Transverse colon (tissue), 4 donors: ENCODE measurements around the gene ZNF23. TPM values are rescaled to one million over a fixed set of nuclear protein-coding genes. Genes with fewer than 3 reads are reported as not detected.

Experiments
- DNase-seq: peaks from one replicate; pipeline ENCODE4 v3.0.0-alpha.2; 2019
- H3K27ac ChIP-seq, 4 donors: fragments of 200-600 bp; sonication (generic); 2 replicates each; pipeline ENCODE4 v1.5.1; 2016 to 2018; ENCODE audit warnings: inconsistent platforms in 4 of 4
- H3K27me3 ChIP-seq: fragments of 200-600 bp; sonication (generic); 2 replicates; pipeline ENCODE4 v1.5.1; 2017; ENCODE audit warnings: inconsistent platforms
- H3K36me3 ChIP-seq, 4 donors: fragments of 200-600 bp; sonication (generic); 2 replicates each; pipeline ENCODE4 v1.5.1; 2017 to 2019; ENCODE audit warnings: inconsistent platforms in 4 of 4
- H3K4me1 ChIP-seq, 4 donors: fragments of 200-600 bp; sonication (generic); 2 replicates each; pipeline ENCODE4 v1.5.1; 2017 to 2020; ENCODE audit warnings: inconsistent platforms in 4 of 4
- H3K4me3 ChIP-seq, 4 donors: fragments of 200-600 bp; sonication (generic); 1 replicate in 1 of 4; 2 replicates in 3 of 4; pipeline versions ENCODE4 v1.5.1 to v1.6.1; 2017 to 2019; ENCODE audit warnings: inconsistent platforms in 4 of 4
- H3K9me3 ChIP-seq, 2 donors: fragments of 200-600 bp; sonication (generic); 2 replicates each; pipeline ENCODE4 v1.5.1; 2017 to 2019; ENCODE audit warnings: inconsistent platforms in 2 of 2
- EP300 ChIP-seq: sonication (generic); formaldehyde crosslinking; IDR thresholded peaks from one replicate; pipeline ENCODE4 v1.6.1; 2017; ENCODE audit warnings: antibody characterized with exemption, low read depth
- POLR2A ChIP-seq: fragments of 450-650 bp; IDR thresholded peaks from one replicate; pipeline ENCODE4 v1.6.1; 2016; ENCODE audit warnings: antibody characterized with exemption, mild to moderate bottlenecking, moderate library complexity
- POLR2AphosphoS5 ChIP-seq, 3 donors: sonication (generic); formaldehyde crosslinking; IDR thresholded peaks; one replicate each; pipeline ENCODE4 v1.6.1; 2016; ENCODE audit warnings: antibody characterized with exemption in 3 of 3
- WGBS, 2 donors: methylation state at CpG; one replicate each; pipeline ENCODE4 v1.1.5; 2018; ENCODE audit warnings: low coverage in 1 of 2; 5-methylcytosine and 5-hydroxymethylcytosine counted together
- in situ Hi-C, 4 donors: fragments of 200-750 bp; cut with MboI; loops; one replicate each; pipeline versions ENCODE4 v1.15.0 to v1.15.1; 2017; ENCODE audit warnings: low sequenced_read_pairs in 3 of 4, low pct_ligation_motif_present in 1 of 4, low pct_unique_long_range_greater_than_20kb in 1 of 4
- intact Hi-C: fragments of 100-400 bp; cut with DNase I; formaldehyde crosslinking; loops from one replicate; pipeline ENCODE4 v1.15.1; 2023; ENCODE audit warnings: low total_unique reads
- total RNA-seq, 4 donors: library from RNA; depleted of rRNA; stranded (reverse); fragments of >200 nt; gene quantifications; one replicate each; pipeline ENCODE4 v1.1.0, GENCODE V29; 2016
- TF ChIP-seq, protein P1 (sequence below), 5 experiments: fragments of 200-600 bp in 3 of 5; fragments of 450-650 bp in 2 of 5; sonication (generic) in 3 of 5; IDR thresholded peaks; 1 replicate in 2 of 5; 2 replicates in 3 of 5; pipeline ENCODE4 v1.5.1; 2016 to 2017; ENCODE audit warnings: antibody characterized with exemption in 5 of 5, inconsistent platforms in 3 of 5, mild to moderate bottlenecking in 2 of 5, moderate library complexity in 1 of 5

ZNF23 gene
- total RNA-seq, 4 donors from 2014 or later: 5.0 to 12.2 (median 7.0) TPM

DNA sequence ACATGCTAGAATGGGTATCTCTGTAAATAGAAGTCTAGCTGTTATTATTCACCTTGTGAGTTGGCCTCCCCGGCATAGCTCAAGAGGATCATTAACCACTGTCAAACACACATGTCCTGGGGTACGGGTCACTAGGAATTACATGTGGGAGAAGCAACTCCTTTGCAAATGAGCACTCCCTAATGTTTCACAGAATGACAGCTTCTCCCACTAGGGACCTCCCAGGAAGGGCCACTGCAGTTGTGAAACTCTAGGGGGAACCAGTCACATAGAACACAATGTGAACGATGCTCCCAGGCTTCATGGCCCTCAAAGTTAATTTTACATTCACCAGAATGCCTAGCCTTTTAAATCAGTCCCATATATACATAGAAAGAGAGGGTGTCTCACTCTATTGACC lies 39.5 kb upstream of the ZNF23 start:
- no peak overlapping the region for H3K4me3 ChIP-seq
- H3K27me3 ChIP-seq: no peaks in the 10 kb centered on the region
- WGBS, 2 donors: 20 to 34% methylated on average over 1 to 3 of the region's 3 CpGs
- H3K4me1 ChIP-seq: no peaks in the 10 kb centered on the region
- no peak overlapping the region for H3K27ac ChIP-seq
- no peaks in the 10 kb centered on the region for H3K9me3 ChIP-seq
- H3K36me3 ChIP-seq: no peaks in the 10 kb centered on the region
- intact Hi-C loops: no loop called here
- in situ Hi-C loops: loop anchor here in 1 of 4 donors (5.0 kb wide), 1 partner anchor 79 kb away; no protein-coding TSS in a partner anchor
- no peak for DNase-seq
- TF ChIP-seq POLR2A: no peak
- no peak for TF ChIP-seq POLR2AphosphoS5 (IDR thresholded peaks at IDR 0.05)
- no peak for TF ChIP-seq EP300

DNA sequence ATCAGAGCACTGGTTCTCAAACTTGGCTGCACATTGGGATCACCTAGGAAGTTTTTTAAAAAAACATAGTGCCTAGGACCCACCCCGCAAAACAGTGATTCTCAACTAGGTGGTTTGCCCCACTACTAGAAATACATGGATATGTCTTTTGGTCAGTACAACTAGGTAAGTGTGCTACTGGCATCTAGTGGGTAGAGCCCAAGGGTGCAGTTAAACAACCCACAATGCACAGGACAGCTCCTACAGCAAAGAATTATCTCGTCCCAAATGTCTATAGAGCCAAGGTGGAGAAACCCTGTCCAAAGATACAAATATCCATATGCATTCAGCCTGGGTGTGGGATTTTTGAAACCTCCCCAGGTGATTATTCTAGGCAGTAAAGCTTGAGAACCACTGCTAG lies 38.9 kb upstream of the ZNF23 start:
- TF ChIP-seq, protein P1, sequence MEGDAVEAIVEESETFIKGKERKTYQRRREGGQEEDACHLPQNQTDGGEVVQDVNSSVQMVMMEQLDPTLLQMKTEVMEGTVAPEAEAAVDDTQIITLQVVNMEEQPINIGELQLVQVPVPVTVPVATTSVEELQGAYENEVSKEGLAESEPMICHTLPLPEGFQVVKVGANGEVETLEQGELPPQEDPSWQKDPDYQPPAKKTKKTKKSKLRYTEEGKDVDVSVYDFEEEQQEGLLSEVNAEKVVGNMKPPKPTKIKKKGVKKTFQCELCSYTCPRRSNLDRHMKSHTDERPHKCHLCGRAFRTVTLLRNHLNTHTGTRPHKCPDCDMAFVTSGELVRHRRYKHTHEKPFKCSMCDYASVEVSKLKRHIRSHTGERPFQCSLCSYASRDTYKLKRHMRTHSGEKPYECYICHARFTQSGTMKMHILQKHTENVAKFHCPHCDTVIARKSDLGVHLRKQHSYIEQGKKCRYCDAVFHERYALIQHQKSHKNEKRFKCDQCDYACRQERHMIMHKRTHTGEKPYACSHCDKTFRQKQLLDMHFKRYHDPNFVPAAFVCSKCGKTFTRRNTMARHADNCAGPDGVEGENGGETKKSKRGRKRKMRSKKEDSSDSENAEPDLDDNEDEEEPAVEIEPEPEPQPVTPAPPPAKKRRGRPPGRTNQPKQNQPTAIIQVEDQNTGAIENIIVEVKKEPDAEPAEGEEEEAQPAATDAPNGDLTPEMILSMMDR (IDR thresholded peaks at IDR 0.05): no peak
- TF ChIP-seq POLR2AphosphoS5 (IDR thresholded peaks at IDR 0.05) (no peak), EP300 (no peak), POLR2A (no peak)
- in situ Hi-C loops (loop anchor here in 1 of 4 donors (5.0 kb wide), 1 partner anchor 79 kb away; no protein-coding TSS in a partner anchor), intact Hi-C loops (no loop called here)
- Histone ChIP-seq H3K4me1 (no peaks in the 10 kb centered on the region), H3K27me3 (no peaks in the 10 kb centered on the region), H3K9me3 (no peaks in the 10 kb centered on the region), H3K4me3 (no peak overlapping the region), H3K27ac (no peak overlapping the region), H3K36me3 (no peaks in the 10 kb centered on the region)
- 83% methylated on average over 2 of the region's 2 CpGs; no CpG with 5 or more reads in 1 of the 2 donors for WGBS, 2 donors
- DNase-seq: no peak

DNA sequence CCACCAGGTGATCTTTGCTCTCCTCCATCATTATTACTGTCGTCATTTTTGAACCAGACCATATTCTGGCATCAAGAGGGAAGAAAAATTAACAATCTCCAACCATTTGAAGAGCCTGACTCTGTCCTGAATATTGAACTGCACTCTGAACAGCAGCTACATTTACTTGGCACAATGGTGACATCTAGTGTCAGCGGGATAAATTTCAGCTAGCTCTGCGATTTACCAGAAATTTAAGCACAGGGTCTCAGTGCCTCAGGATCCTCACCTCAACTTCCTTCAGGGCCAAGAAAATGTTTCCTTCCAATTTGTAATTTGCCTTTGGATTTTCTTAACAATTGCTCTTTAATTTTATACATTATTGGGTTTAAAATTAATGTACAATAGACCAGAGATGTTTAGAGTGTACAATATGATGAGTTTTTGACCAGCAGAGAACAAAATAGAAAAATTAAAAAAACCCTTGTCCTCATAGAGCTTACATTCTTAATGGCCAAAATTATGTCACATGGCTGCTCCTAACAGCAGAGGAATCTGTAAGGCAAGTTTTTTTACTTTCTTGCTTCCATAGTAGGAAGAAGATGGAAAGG lies 37.8 kb upstream of the ZNF23 start:
- intact Hi-C loops: loop anchor here (5.0 kb wide), 1 partner anchor 88 kb away; no protein-coding TSS in a partner anchor
- Histone ChIP-seq H3K36me3 (no peaks in the 10 kb centered on the region), H3K4me3 (no peak overlapping the region), H3K4me1 (no peaks in the 10 kb centered on the region), H3K27ac (no peak overlapping the region), H3K9me3 (no peaks in the 10 kb centered on the region), H3K27me3 (no peaks in the 10 kb centered on the region)
- in situ Hi-C loops: loop anchor here in 3 of 4 donors (5.0 kb wide), 3 partner anchors 78 to 88 kb away; no protein-coding TSS in a partner anchor
- 0 to 3% methylated on average over 3 of the region's 3 CpGs for WGBS, 2 donors
- DNase-seq: peak; percentile 26
- TF ChIP-seq, protein P1 (IDR thresholded peaks at IDR 0.05): peak; percentile 53 to 62 (median 59)
- TF ChIP-seq POLR2A: no peak

DNA sequence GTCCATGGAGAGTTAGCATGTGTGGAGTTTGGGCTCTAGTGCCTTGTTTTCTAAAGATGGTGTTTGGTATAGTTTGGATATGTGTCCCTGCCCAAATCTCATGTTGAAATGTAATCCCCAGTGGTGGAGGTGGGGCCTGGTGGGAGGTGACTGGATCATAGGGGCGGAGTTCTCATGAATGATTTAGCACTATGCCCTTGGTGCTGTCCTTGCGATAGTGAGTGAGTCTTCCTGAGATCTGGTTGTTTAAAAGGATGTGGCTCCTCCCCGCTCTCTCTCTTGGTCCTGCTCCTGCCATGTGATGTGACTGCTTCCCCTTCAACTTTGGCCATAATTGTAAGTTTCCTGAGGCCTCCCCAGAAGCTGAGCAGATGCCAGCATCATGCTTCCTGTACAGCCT lies 36.0 kb upstream of the ZNF23 start:
- WGBS, 2 donors: 75% methylated on average over 3 of the region's 3 CpGs; no CpG with 5 or more reads in 1 of the 2 donors
- Histone ChIP-seq H3K36me3 (no peaks in the 10 kb centered on the region), H3K9me3 (no peaks in the 10 kb centered on the region), H3K4me1 (no peaks in the 10 kb centered on the region), H3K4me3 (no peak overlapping the region), H3K27me3 (no peaks in the 10 kb centered on the region), H3K27ac (no peak overlapping the region)
- intact Hi-C loops (loop anchor here (5.0 kb wide), 1 partner anchor 86 kb away; no protein-coding TSS in a partner anchor), in situ Hi-C loops (loop anchor here in 2 of 4 donors (5.0 kb wide), 2 partner anchors 81 to 86 kb away; no protein-coding TSS in a partner anchor)
- TF ChIP-seq EP300: no peak
- TF ChIP-seq, protein P1 (IDR thresholded peaks at IDR 0.05): no peak
- no peak for TF ChIP-seq POLR2AphosphoS5 (IDR thresholded peaks at IDR 0.05)
- TF ChIP-seq POLR2A: no peak
- DNase-seq: no peak
